ENCODE measurements around the gene TRANK1. TPM values are rescaled to one million over a fixed set of nuclear protein-coding genes. Genes with fewer than 3 reads are reported as not detected.
A peak's percentile ranks its signal among the peaks of the same experiment; 100 is the strongest.
"Not testable (repeated sequence)": the region's sequence is repeated elsewhere in the genome, so short reads cannot be mapped to it uniquely, and the experiment has no call there.

TRANK1 gene
- total RNA-seq, 1 donor, result 42.4 TPM

DNA sequence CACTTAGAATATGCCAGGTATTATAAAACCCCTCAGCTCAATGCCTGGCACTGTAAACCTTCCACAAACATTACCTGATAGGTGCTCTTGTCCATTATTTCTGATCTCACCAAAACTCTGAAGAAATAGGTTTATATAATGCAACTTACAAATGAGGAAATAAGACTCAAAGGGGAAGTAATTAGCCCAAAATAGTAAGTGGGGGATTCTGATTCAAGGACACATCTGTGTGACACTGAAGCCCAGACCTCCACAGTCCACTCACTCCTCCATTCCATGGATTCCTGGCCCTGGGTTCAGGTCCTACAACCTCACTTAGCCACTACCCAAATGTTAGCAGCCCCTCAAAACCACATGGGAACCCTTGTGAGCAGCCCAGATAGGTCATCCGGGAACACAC is 49.9 kb downstream of the TRANK1 start:
- Histone ChIP-seq H3K27me3 (ENCODE audit: insufficient read depth, low read length) (no peaks in the 10 kb centered on the region), H3K9me3 (ENCODE audit: low read depth, low read length) (no peaks in the 10 kb centered on the region), H3K4me3 (ENCODE audit: low read length) (no peak overlapping the region), H3K4me1 (ENCODE audit: insufficient read depth, low read length) (peaks cover 71% of the 10 kb centered on the region)

DNA sequence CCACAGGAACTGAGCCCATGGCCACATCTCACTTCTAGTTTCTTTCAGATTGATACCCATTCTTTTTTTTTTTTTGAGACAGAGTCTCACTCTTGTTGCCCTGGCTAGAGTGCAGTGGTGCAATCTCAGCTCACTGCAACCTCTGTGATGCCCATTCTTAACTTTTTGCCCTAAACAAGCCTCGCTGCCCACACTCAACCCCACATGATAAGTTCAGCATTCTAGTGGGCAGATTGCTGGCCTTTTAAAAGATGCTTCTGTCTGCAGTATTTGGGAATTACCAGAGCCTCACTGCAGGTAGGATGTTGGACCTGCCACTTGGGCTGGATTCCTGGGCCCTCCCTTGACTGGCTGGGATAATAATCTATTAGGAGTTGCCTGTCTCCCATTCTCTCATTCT is 51.0 kb downstream of the TRANK1 start:
- Histone ChIP-seq H3K27me3 (ENCODE audit: insufficient read depth, low read length) (no peaks in the 10 kb centered on the region), H3K9me3 (ENCODE audit: low read depth, low read length) (no peaks in the 10 kb centered on the region), H3K4me3 (ENCODE audit: low read length) (no peak overlapping the region), H3K4me1 (ENCODE audit: insufficient read depth, low read length) (peaks cover 71% of the 10 kb centered on the region)

DNA sequence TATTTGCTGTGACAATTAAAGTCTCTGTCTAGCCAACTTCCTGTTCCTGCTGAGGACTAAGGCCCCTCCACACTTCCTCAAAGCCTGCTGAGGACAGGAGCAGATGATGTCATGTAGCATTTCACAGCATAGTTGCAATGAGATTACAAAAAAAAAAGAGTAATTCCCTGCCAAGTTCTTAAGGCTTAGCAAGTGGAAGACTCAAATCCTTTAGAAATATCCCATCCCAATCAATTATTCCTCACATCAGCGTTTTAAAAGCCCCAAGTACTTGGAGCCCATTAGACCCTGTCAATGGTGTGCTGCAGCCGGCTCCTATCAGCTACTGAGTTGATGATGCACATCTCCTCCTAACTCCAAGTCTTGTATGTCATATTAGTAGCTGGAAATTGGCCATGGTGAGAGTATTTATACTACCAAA is 51.7 kb downstream of the TRANK1 start:
- Histone ChIP-seq H3K9me3 (ENCODE audit: low read depth, low read length) (no peaks in the 10 kb centered on the region), H3K4me1 (ENCODE audit: insufficient read depth, low read length) (peaks cover 71% of the 10 kb centered on the region), H3K4me3 (ENCODE audit: low read length) (no peak overlapping the region), H3K27me3 (ENCODE audit: insufficient read depth, low read length) (no peaks in the 10 kb centered on the region)

DNA sequence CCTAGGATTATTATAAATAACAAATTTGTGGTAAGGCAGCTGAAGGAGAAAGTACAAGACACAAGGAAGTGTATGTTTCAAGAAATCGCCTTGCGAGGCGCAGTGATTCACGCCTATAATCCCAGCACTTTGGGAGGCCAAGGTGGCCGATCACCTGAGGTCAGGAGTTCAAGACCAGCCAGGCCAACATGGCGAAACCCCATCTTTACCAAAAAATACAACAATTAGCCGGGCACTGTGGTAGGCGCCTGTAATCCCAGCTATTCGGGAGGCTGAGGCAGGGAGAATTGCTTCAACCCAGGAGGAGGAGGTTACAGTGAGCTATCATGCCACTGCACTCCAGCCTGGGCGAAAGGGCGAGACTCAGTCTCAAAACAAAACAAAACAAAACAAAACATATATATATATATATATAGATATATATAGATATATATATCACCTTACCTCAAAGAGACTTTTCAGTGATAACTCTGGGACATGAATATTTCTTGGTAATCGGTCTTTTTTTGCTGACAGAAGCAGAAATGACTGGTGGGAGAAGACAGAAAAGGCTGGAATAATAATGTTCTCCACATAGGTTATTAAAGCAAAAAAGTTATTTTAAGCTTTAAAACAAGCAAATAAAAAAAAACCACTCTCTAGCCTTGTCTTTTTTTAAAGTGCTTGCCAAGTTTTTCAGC is 52.3 kb downstream of the TRANK1 start:
- no peak overlapping the region for H3K4me3 ChIP-seq (ENCODE audit: low read length)
- no peaks in the 10 kb centered on the region for H3K27me3 ChIP-seq (ENCODE audit: insufficient read depth, low read length)
- H3K9me3 ChIP-seq (ENCODE audit: low read depth, low read length), result no peaks in the 10 kb centered on the region
- H3K4me1 ChIP-seq (ENCODE audit: insufficient read depth, low read length), result peaks cover 71% of the 10 kb centered on the region

DNA sequence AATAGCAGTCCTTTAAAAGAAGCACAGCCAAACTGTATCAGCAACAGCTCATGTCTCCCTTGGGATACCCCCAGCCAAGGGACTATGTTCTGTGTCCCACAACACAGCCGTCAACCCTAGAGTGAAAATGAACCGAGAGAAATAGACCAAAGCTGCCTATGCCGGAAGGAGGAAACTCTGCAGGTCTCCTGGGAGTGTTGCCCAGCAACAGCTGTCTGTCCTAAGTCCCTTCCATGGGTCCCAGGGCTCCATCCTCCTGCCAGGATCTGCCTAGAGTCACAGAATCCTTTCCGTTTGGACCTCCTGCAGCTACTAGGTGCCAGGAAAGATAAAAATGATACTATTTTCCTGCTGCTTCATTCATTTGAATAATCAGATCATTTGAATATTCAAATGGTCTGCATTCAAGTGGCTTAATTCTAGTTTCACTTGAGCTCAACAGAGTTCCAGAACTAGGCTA is 53.1 kb downstream of the TRANK1 start:
- Histone ChIP-seq H3K27me3 (ENCODE audit: insufficient read depth, low read length) (no peaks in the 10 kb centered on the region), H3K4me1 (ENCODE audit: insufficient read depth, low read length) (peaks cover 64% of the 10 kb centered on the region), H3K9me3 (ENCODE audit: low read depth, low read length) (no peaks in the 10 kb centered on the region), H3K4me3 (ENCODE audit: low read length) (no peak overlapping the region)

DNA sequence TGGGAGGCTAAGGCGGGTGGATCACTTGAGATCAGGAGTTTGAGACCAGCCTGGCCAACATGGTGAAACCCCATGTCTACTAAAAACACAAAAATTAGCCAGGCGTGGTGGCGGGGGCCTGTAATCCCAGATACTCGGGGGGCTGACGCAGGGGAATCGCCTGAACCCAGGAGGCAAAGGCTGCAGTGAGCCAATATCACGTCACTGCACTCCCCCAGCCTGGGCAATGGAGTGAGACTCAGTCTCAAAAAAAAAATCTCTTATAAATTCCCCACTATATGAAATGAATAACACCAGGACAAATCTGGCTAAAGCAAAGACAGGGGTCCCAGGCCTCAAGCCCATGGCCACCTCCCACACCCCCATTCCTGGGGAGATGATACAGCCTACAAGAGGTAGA is 53.8 kb downstream of the TRANK1 start:
- not testable (repeated sequence) for H3K4me3 ChIP-seq (ENCODE audit: low read length); H3K9me3 ChIP-seq (ENCODE audit: low read depth, low read length); H3K27me3 ChIP-seq (ENCODE audit: insufficient read depth, low read length)
- H3K4me1 ChIP-seq (ENCODE audit: insufficient read depth, low read length), result peaks cover 57% of the 10 kb centered on the region

DNA sequence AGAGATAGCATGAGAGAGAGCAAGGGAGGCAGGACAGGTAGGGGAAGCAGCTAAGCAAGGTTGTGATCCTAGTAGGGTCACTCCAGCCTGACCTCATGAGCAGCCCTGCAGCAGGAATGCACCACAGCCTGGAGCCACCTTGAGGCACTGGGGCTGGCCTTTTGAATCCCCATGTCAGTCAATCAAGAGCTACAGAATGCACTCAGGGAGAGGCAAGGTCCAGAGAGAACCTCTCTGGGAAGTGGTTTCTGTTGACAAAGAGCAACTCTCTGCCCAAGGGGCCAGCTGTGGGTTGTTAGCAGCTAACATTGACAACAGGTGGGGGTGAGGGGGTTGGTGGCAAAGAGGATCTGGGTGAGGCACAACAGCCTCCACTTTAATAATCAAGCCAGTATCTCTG is 54.6 kb downstream of the TRANK1 start:
- Histone ChIP-seq H3K9me3 (ENCODE audit: low read depth, low read length) (no peaks in the 10 kb centered on the region), H3K4me3 (ENCODE audit: low read length) (no peak overlapping the region), H3K4me1 (ENCODE audit: insufficient read depth, low read length) (peaks cover 49% of the 10 kb centered on the region)

DNA sequence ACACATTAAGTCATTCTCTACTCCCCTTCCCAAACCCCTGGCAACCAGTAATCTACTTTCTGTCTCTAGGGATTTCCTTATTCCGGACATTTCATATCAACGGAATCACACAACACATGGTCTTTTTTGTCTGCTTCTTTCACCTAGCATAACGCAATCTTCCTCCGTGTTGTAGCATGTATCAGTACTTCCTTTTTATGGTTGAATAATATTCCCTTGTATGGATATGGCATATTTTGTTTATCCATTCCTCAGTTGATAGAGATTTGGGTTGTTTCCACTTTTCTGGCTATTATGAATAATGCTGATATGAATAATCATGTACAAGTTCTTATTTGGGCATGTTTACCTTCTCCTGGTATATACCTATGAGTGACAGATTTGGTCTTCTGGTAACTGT is 63.1 kb downstream of the TRANK1 start:
- Histone ChIP-seq H3K9me3 (ENCODE audit: low read depth, low read length) (no peaks in the 10 kb centered on the region), H3K4me3 (ENCODE audit: low read length) (no peak overlapping the region), H3K27me3 (ENCODE audit: insufficient read depth, low read length) (no peaks in the 10 kb centered on the region), H3K4me1 (ENCODE audit: insufficient read depth, low read length) (peaks cover 8% of the 10 kb centered on the region)

More for the DNA sequence above, 54.6 kb downstream of the TRANK1 start:
- no peaks in the 10 kb centered on the region for H3K27me3 ChIP-seq (ENCODE audit: insufficient read depth, low read length)

DNA sequence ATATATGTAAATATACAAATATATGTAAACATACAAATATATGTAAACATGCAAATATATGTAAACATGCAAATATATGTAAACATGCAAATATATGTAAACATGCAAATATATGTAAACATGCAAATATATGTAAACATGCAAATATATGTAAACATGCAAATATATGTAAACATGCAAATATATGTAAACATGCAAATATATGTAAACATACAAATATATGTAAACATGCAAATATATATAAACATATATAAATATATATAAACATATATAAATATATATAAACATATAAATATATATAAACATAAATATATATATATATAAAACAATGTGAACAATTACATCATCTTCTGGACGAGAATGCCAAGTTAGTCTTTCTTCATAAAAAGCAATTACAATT is 65.0 kb downstream of the TRANK1 start:
- H3K9me3 ChIP-seq (ENCODE audit: low read depth, low read length); H3K4me3 ChIP-seq (ENCODE audit: low read length); H3K27me3 ChIP-seq (ENCODE audit: insufficient read depth, low read length): not testable (repeated sequence)
- H3K4me1 ChIP-seq (ENCODE audit: insufficient read depth, low read length), result peaks cover 17% of the 10 kb centered on the region

DNA sequence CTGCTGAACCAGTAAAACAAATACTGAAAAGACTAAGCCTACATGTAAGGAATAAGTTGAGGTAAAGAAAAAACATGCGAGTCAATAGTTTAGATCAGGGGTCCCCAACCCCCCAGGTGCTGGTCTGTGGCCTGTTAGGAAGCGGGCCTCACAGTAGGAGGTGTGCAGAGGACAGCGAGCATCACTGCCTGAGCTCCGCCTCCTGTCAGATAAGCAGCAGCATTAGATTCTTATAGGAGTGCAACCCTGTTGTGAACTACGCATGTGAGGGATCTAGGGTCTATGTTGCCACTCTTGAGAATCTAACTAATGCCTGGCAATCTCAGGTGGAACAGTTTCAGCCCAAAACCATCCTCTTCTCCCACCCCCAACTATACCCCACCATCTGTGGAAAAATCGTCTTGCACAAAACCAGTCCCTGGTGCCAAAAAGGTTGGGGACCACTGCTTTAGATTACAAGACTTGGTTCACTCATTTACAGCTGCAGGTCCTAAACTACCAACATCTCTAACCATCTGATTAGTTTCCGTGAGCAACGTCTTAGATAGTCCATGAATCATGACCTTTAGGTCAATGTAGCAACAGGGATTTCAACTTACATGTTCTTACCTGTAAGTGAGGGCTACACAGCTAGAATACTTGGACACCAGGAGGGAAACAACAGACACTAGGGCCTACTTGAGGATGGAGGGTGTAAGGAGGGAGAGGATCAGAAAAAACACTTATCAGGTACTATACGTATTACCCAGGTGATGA is 66.7 kb downstream of the TRANK1 start:
- Histone ChIP-seq H3K27me3 (ENCODE audit: insufficient read depth, low read length) (no peaks in the 10 kb centered on the region), H3K4me1 (ENCODE audit: insufficient read depth, low read length) (peaks cover 17% of the 10 kb centered on the region), H3K4me3 (ENCODE audit: low read length) (no peak overlapping the region), H3K9me3 (ENCODE audit: low read depth, low read length) (no peaks in the 10 kb centered on the region)

DNA sequence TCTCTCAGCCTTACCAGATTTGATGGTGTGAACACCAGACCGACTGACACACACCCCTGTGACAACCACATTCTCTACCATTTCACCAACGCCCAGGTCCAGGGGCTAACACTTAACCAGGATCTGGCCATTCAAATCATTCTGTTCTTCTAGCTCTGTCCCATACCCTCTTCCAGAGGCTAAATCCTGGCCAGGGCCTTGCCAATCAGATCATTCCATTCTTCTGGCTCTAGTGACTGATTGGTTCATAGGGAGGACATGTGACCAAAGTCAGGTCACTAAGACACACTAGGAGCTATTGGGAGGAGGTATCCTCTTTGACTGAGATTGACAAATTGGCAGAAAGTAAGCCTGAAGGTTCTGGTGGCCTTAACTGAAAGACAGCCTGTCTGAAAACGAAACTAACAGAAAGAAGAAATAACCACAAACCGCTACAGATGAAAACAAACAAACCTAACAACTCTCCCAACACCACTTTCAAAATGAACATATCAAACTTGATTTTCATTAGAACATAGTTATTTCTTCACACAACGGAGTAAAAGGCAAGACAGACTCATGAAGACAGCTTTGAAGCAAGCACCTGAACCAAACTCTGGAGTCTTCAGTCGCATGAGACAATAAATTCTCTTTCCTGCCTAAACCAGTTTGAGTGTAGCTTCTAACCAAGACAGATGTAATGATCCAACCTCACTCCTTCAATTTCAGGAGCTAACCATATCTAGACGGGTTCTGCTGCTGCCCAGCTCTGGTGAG is 68.5 kb downstream of the TRANK1 start:
- Histone ChIP-seq H3K4me1 (ENCODE audit: insufficient read depth, low read length) (peaks cover 17% of the 10 kb centered on the region), H3K4me3 (ENCODE audit: low read length) (peak overlapping the region; percentile 8), H3K9me3 (ENCODE audit: low read depth, low read length) (no peaks in the 10 kb centered on the region), H3K27me3 (ENCODE audit: insufficient read depth, low read length) (no peaks in the 10 kb centered on the region)

DNA sequence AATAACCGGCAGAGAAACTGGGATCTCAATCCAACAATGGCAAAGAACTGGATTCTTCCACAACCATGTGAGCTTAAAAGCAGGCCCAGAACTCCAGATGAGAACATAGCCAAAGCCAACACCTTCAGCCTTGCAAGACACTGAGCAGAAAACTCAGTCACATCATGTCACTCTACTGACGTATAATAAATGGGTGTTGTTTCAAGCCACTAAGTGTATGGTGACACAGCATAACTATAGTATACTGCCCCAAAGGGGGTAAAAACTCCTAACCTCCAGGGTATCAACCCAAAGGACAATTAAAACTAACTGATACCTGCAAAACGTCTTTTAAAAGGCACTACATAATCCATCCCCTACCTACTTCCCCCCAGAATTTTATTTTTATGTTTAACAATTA is 69.5 kb downstream of the TRANK1 start:
- no peaks in the 10 kb centered on the region for H3K9me3 ChIP-seq (ENCODE audit: low read depth, low read length)
- H3K27me3 ChIP-seq (ENCODE audit: insufficient read depth, low read length), result no peaks in the 10 kb centered on the region
- peaks cover 17% of the 10 kb centered on the region for H3K4me1 ChIP-seq (ENCODE audit: insufficient read depth, low read length)
- H3K4me3 ChIP-seq (ENCODE audit: low read length), result no peak overlapping the region

DNA sequence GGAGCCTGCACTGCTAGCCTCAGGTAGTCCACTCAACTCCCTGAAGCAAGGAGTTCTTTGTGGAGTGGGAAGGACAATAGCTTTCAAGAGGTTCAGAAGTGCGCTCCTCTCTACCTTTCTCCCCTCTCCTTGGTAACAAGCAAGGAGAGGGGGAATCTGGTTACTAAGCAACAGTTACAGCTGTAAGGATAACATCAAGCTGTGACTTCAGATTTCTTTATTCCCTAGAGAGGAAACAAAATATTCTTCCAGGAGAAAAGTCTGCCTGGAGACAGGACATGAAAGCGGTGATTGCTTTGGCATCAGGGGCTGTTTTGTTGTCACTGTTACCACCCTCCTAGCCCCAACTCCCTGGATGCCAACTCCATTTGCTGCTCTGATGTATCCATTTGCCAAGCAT is 70.4 kb downstream of the TRANK1 start:
- H3K9me3 ChIP-seq (ENCODE audit: low read depth, low read length), result no peaks in the 10 kb centered on the region
- peaks cover 17% of the 10 kb centered on the region for H3K4me1 ChIP-seq (ENCODE audit: insufficient read depth, low read length)
- H3K27me3 ChIP-seq (ENCODE audit: insufficient read depth, low read length), result no peaks in the 10 kb centered on the region
- no peak overlapping the region for H3K4me3 ChIP-seq (ENCODE audit: low read length)

DNA sequence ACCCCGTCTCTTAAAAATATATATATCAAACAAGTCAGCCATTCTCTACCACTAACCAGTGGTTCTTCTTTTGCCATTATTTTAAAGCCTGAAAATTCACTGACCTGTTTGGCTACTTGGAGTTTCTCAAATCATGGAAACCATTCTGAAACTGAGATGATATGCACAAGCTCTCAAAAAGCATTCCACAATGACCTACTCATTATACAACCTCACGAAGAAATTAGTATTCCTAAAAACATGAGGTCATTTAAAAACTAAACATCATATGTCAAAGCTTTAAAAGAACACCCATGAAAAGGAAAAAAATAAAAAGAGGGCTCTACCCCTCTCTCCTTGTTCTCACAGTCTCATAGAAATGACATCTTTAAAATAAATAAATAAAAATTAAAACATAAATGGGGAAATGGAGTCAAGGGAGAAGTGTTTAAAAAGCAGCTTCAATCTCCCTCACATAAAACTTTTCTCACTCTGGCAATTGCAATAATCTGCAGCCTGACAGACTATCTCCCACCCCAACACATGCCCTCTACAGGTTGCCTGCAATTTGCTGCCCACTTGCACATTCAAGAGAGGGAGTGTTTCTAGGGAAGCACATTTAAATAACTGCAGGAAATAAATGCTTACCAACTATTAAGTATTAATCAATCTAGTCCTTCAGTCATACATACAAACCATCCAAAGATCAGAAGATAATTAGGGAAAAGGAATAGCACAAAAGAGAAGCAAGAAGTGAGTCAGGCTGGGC is 73.3 kb downstream of the TRANK1 start:
- H3K9me3 ChIP-seq (ENCODE audit: low read depth, low read length), result no peaks in the 10 kb centered on the region
- H3K27me3 ChIP-seq (ENCODE audit: insufficient read depth, low read length), result no peaks in the 10 kb centered on the region
- no peak overlapping the region for H3K4me3 ChIP-seq (ENCODE audit: low read length)
- H3K4me1 ChIP-seq (ENCODE audit: insufficient read depth, low read length), result peaks cover 7% of the 10 kb centered on the region
